OCI-LY1 (cell line): Measurements from ENCODE around the gene CNTNAP2.

Experiments
- H2AFZ ChIP-seq: fragments of 200-600 bp; sonication (generic), shearing (Covaris generic); 2 replicates; pipeline ENCODE4 v1.6.0; 2014; ENCODE audit warnings: antibody characterized with exemption, mild to moderate bottlenecking, low read length
- H3F3A ChIP-seq: fragments of 200-600 bp; sonication (generic), shearing (Covaris generic); 2 replicates; pipeline ENCODE4 v1.6.0; 2014; ENCODE audit warnings: mild to moderate bottlenecking, antibody characterized with exemption, low read length, moderate library complexity; ENCODE audit not compliant: insufficient read depth
- H3K27ac ChIP-seq: fragments of 200-600 bp; sonication (generic); 2 replicates; pipeline ENCODE4 v1.5.1; 2014; ENCODE audit warnings: low read length, mixed run types, mild to moderate bottlenecking, low read depth; ENCODE audit not compliant: poor library complexity, severe bottlenecking
- H3K27me3 ChIP-seq: fragments of 200-600 bp; sonication (generic); 2 replicates; pipeline ENCODE4 v1.6.0; 2014; ENCODE audit warnings: antibody characterized with exemption, mild to moderate bottlenecking, low read length, moderate library complexity; ENCODE audit not compliant: insufficient read depth
- H3K36me3 ChIP-seq: fragments of 200-600 bp; sonication (generic); 2 replicates; pipeline ENCODE4 v1.6.1; 2014; ENCODE audit warnings: mild to moderate bottlenecking, antibody characterized with exemption, low read length, moderate library complexity, mixed read lengths; ENCODE audit not compliant: insufficient read depth
- H3K4me1 ChIP-seq: fragments of 200-600 bp; sonication (generic); 2 replicates; pipeline ENCODE4 v1.5.1; 2014; ENCODE audit warnings: mild to moderate bottlenecking, low read length, moderate library complexity; ENCODE audit not compliant: insufficient read depth, severe bottlenecking
- H3K4me2 ChIP-seq: fragments of 200-600 bp; sonication (generic), shearing (Covaris generic); 2 replicates; pipeline ENCODE4 v1.6.1; 2014; ENCODE audit warnings: low read length
- H3K4me3 ChIP-seq: fragments of 200-600 bp; sonication (generic); 2 replicates; pipeline ENCODE4 v1.5.1; 2014; ENCODE audit warnings: low read length, low read depth, mild to moderate bottlenecking, mixed read lengths; ENCODE audit not compliant: poor library complexity, severe bottlenecking
- H3K79me2 ChIP-seq: fragments of 200-600 bp; shearing (Covaris generic); 2 replicates; pipeline ENCODE4 v1.6.1; 2016; ENCODE audit warnings: mixed run types, low read length, mixed read lengths; ENCODE audit not compliant: insufficient read depth
- H3K9ac ChIP-seq: fragments of 200-600 bp; sonication (generic), shearing (Covaris generic); 2 replicates; pipeline ENCODE4 v1.6.1; 2014; ENCODE audit warnings: mild to moderate bottlenecking, low read length, mixed read lengths
- H3K9me2 ChIP-seq: fragments of 200-600 bp; sonication (generic), shearing (Covaris generic); 2 replicates; pipeline ENCODE4 v1.6.1; 2014; ENCODE audit warnings: low read depth, mild to moderate bottlenecking, low read length, mixed read lengths
- H3K9me3 ChIP-seq: fragments of 200-600 bp; shearing (Covaris generic); 2 replicates; pipeline ENCODE4 v1.6.1; 2014; ENCODE audit warnings: low read length, mixed read lengths
- H4K20me1 ChIP-seq: fragments of 200-600 bp; sonication (generic), shearing (Covaris generic); 2 replicates; pipeline ENCODE4 v1.6.0; 2016; ENCODE audit warnings: mild to moderate bottlenecking, low read length; ENCODE audit not compliant: insufficient read depth
- EZH2 ChIP-seq: fragments of 200-600 bp; sonication (generic), shearing (Covaris generic); IDR thresholded peaks from 2 replicates; pipeline ENCODE4 v1.8.0; 2017; ENCODE audit warnings: borderline replicate concordance, mixed run types, mild to moderate bottlenecking, antibody characterized with exemption, low read length, moderate library complexity, mixed read lengths
- TF ChIP-seq, protein P1 (sequence below): fragments of 200-600 bp; sonication (generic), shearing (Covaris generic); IDR thresholded peaks from 2 replicates; pipeline ENCODE4 v1.5.1; 2017; ENCODE audit warnings: mild to moderate bottlenecking, antibody characterized with exemption, low read length, moderate library complexity, mixed read lengths

CNTNAP2 gene

DNA sequence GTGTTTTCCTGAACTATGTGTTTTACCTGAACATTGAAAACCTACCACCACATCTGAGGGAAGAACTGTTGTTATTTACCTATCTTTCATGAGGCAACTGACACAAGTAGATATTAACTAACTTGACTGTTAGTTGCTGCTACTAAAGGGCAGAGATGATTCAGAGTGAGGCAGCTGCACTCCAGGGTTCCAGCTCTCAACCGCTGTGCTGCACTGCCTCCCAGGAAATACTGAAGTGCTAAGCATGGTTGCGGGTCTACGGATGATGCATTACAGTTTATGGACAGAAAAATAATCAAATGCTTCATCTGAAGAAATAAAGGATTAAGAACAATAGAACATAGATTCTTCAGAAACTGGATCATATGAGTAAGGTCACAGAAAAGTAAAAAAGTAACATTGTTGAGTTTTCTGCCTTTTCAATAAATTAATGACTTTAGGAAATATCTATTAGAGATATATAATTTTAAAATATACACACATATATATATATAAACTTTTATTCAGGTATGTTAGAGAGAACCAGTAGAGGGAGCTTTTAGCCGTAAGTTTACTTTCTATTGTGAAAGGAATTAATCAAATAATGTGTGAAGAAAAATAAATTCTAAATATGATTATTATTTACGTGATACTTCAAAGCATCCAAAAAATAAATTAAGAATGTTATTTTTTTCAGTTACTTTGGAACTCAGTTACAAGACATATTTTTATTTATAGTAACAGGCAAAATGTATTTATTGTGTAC lies 620.0 kb downstream of the CNTNAP2 start:
- H3K4me3 ChIP-seq = no peak overlapping the region
- no peak overlapping the region for H3K4me2 ChIP-seq
- no peaks in the 10 kb centered on the region for H3F3A ChIP-seq
- H3K9ac ChIP-seq = no peak overlapping the region; the same call in 1 of the 2 replicates
- peak overlapping the region; percentile 14; the same call in 1 of the 2 replicates for H2AFZ ChIP-seq
- H3K36me3 ChIP-seq = no peaks in the 10 kb centered on the region; the same call in 1 of the 2 replicates
- H3K9me3 ChIP-seq = peaks cover 25% of the 10 kb centered on the region
- H3K9me2 ChIP-seq = no peaks in the 10 kb centered on the region
- peak overlapping the region; percentile 35 for H3K27ac ChIP-seq
- H3K4me1 ChIP-seq = peaks cover 29% of the 10 kb centered on the region
- no peaks in the 10 kb centered on the region for H4K20me1 ChIP-seq
- H3K79me2 ChIP-seq = no peaks in the 10 kb centered on the region
- no peaks in the 10 kb centered on the region for H3K27me3 ChIP-seq
- TF ChIP-seq EZH2 = no peak
- TF ChIP-seq, protein P1, sequence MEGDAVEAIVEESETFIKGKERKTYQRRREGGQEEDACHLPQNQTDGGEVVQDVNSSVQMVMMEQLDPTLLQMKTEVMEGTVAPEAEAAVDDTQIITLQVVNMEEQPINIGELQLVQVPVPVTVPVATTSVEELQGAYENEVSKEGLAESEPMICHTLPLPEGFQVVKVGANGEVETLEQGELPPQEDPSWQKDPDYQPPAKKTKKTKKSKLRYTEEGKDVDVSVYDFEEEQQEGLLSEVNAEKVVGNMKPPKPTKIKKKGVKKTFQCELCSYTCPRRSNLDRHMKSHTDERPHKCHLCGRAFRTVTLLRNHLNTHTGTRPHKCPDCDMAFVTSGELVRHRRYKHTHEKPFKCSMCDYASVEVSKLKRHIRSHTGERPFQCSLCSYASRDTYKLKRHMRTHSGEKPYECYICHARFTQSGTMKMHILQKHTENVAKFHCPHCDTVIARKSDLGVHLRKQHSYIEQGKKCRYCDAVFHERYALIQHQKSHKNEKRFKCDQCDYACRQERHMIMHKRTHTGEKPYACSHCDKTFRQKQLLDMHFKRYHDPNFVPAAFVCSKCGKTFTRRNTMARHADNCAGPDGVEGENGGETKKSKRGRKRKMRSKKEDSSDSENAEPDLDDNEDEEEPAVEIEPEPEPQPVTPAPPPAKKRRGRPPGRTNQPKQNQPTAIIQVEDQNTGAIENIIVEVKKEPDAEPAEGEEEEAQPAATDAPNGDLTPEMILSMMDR = peak; percentile 32

DNA sequence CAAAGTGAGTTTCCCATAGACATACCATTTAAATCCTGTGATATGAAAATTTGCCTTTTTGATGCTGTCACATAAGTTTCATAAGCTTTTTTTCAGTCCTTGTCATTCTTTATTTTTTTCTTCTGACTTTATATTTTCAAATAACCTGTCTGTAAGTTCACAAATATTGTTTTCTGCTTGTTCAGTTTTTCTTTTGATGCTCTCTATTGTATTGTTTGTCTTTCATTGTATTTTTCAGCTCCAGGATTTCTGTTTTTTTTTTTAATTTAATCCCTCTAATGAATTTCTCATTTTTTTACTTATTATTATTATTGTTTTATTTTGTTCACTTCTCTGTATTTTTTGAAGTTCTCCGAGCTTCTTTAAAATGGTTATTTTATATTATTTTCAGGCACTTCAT lies 623.4 kb downstream of the CNTNAP2 start:
- H3K27me3 ChIP-seq = no peaks in the 10 kb centered on the region
- H3K36me3 ChIP-seq = no peaks in the 10 kb centered on the region; the same call in 1 of the 2 replicates
- peaks cover 7% of the 10 kb centered on the region for H3K4me1 ChIP-seq
- H2AFZ ChIP-seq = no peak overlapping the region
- H3K9me2 ChIP-seq = no peaks in the 10 kb centered on the region
- H3K4me3 ChIP-seq = no peak overlapping the region
- H3K27ac ChIP-seq = no peak overlapping the region
- H4K20me1 ChIP-seq = no peaks in the 10 kb centered on the region
- H3K9ac ChIP-seq = no peak overlapping the region
- TF ChIP-seq, protein P1 = no peak
- no peak for TF ChIP-seq EZH2
- no peaks in the 10 kb centered on the region for H3K79me2 ChIP-seq
- H3K9me3 ChIP-seq = peaks cover 33% of the 10 kb centered on the region
- H3F3A ChIP-seq = no peaks in the 10 kb centered on the region; the same call in 1 of the 2 replicates
- H3K4me2 ChIP-seq = no peak overlapping the region

DNA sequence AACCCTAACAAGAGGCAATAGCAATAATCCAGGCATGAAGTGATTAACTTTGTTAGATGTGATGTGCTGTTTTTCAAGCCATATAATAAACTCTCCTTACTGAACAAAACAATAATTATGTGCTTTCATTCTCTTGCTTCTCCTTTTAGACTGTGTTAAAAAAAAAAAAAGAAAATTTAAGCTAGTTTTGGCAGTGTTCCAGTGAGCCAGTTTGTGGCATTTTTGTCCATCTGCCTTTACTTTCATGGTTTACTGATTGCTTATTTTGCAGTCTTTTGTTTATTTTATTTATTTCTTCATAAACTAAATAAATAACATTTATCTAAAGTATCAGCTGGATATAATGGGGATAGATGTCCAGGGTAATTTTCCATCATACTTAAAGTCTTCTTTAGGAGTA lies 625.3 kb downstream of the CNTNAP2 start:
- TF ChIP-seq, protein P1 = no peak
- no peak for TF ChIP-seq EZH2
- H3K4me1 ChIP-seq = no peaks in the 10 kb centered on the region
- no peak overlapping the region for H3K4me3 ChIP-seq

More for the DNA sequence above, 625.3 kb downstream of the CNTNAP2 start:
- Histone ChIP-seq H3K36me3 (no peaks in the 10 kb centered on the region; the same call in 1 of the 2 replicates), H3K27me3 (no peaks in the 10 kb centered on the region), H3K9me3 (peaks cover 38% of the 10 kb centered on the region), H3K79me2 (no peaks in the 10 kb centered on the region), H3K9me2 (no peaks in the 10 kb centered on the region), H3K4me2 (no peak overlapping the region), H2AFZ (no peak overlapping the region), H3K27ac (no peak overlapping the region), H4K20me1 (no peaks in the 10 kb centered on the region), H3F3A (no peaks in the 10 kb centered on the region; the same call in 1 of the 2 replicates), H3K9ac (no peak overlapping the region)
